Stimulated activated effector memory CD8-positive, alpha-beta T cell treated with anti-CD3 and anti-CD28 coated beads, Interleukin-12 subunit alpha, Interleukin-12 subunit beta, amount 100 ng/mL, for 72 hours (primary cell): Measurements from ENCODE around the gene CYB5B.

Experiments used
- ATAC-seq: fragments of 150-1000 bp; cut with Tn5 transposase; 2 replicates; pipeline ENCODE4 v1.10.0; 2021
- DNase-seq, 2 donors: peaks; one replicate each; pipeline ENCODE4 v3.0.0; 2021 to 2022; ENCODE audit warnings: low spot score in 2 of 2
- H3K27ac Mint-ChIP-seq: one replicate; pipeline ENCODE4 v1.8.0; 2022; ENCODE audit warnings: mild to moderate bottlenecking, mixed read lengths
- H3K36me3 Mint-ChIP-seq: one replicate; pipeline ENCODE4 v1.8.0; 2022; ENCODE audit warnings: mild to moderate bottlenecking, mixed read lengths
- H3K4me1 Mint-ChIP-seq: one replicate; pipeline ENCODE4 v1.8.0; 2022; ENCODE audit warnings: mixed read lengths
- H3K4me3 Mint-ChIP-seq: one replicate; pipeline ENCODE4 v1.8.0; 2022; ENCODE audit warnings: mild to moderate bottlenecking, mixed read lengths
- H3K9me3 Mint-ChIP-seq: one replicate; pipeline ENCODE4 v1.8.0; 2022; ENCODE audit warnings: mixed read lengths

The CYB5B gene, protein sequence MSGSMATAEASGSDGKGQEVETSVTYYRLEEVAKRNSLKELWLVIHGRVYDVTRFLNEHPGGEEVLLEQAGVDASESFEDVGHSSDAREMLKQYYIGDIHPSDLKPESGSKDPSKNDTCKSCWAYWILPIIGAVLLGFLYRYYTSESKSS

DNA sequence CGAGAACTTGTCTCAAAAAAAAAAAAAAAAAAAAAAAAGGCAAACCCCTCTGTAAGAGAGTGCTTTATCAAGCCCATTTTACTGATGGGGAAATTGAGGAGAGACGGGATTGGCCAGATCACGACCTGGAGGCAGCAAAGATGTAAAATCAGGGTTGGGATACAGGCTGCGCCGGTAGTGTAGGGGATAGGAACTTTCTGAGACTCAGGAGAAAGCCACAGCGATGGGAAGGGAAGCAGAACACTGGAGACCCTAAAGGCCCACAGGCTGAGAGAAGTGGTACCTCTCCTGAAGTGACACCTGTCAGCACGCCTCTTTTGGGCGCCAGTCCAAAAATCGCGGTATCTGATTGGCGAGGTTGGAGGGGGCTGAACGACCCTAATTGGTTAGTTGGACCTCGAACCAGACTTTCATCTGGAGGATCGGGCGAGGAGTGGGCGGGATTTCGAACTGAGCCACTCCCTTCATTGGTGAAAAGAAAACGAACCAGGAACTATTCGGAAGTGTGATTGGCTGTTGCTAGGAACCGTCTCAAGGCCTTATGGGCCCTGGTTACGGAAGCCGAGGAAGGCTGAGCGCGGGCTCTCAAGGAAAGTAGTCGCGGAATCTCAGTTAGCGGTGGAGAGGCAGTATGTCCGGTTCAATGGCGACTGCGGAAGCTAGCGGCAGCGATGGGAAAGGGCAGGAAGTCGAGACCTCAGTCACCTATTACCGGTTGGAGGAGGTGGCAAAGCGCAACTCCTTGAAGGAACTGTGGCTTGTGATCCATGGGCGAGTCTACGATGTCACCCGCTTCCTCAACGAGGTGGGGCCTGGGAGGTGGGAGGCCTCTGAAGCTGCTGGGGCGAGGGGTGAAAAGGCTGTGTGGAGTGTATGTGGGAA lies at the start of gene CYB5B:
CYB5B (plus strand) TSS at position 567 of the 882 bp plus-strand sequence; CDS start at position 632, 65 bp downstream.
- H3K9me3 Mint-ChIP-seq, result peaks cover 6% of the 10 kb centered on the region
- H3K36me3 Mint-ChIP-seq, result peaks cover 51% of the 10 kb centered on the region
- H3K4me3 Mint-ChIP-seq, result peak within 1 kb of the TSS; percentile 97
- peak; percentile 99 for ATAC-seq
- H3K27ac Mint-ChIP-seq, result peak within 1 kb of the TSS; percentile 95
- peaks cover 26% of the 10 kb centered on the region for H3K4me1 Mint-ChIP-seq
- DNase-seq, result peak; percentile 71 to 95

DNA sequence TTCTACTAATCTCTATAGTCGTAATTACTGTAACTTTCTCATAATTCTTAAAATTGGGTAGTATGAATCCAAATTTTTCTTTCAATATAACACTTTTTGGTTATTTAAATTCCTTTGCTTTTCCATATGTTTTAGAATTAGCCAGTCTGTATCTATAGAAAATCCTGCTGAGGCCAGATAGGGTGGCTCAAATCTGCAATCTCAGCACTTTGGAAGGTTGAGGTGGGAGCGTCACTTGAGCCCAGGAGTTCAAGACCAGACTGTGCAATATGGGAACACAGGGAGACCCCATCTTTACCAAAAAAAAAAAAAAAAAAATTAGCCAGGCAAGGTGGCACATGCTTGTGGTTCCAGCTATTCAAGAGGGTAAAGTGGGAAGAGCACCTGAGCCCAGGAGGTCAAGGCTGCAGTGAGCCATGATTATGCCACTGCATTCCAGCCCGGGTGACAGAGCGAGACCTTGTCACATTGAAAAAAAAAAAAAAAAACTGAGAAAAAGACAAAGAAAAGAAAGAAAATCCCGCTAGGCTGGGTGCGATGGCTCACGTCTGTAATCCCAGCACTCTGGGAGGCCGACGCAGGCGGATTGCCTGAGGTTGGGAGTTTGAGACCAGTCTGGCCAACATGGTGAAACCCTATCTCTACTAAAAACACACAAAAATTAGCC lies 47.9 kb upstream of the CYB5B start:
- Mint-ChIP-seq H3K36me3 (peaks cover 85% of the 10 kb centered on the region), H3K4me1 (peaks cover 8% of the 10 kb centered on the region), H3K27ac (no peak overlapping the region), H3K4me3 (no peak overlapping the region), H3K9me3 (no peaks in the 10 kb centered on the region)
- DNase-seq (no peak), ATAC-seq (no peak)

DNA sequence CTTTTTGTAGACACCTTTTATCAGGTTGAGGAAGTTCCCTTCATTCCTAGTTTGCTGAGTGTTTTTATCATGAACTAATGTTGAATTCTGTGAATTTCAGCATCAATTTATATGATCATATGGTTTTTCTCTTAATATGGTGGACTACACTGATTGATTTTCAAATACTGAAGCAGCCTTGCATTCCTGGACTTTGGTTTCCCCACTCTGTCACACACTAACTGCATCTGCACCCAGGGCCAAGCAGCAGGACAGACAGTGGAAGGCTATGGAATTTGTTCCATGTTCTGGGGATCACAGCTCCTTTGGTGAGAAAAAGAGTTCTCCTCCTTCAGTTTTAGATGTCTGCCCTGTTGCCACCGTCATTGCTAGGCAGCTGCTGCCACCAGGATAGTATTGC lies 46.4 kb upstream of the CYB5B start:
- no peak for ATAC-seq
- Mint-ChIP-seq H3K36me3 (peaks cover 85% of the 10 kb centered on the region), H3K4me3 (no peak overlapping the region), H3K4me1 (peaks cover 17% of the 10 kb centered on the region), H3K9me3 (no peaks in the 10 kb centered on the region), H3K27ac (peak overlapping the region; percentile 87)
- DNase-seq, result no peak

DNA sequence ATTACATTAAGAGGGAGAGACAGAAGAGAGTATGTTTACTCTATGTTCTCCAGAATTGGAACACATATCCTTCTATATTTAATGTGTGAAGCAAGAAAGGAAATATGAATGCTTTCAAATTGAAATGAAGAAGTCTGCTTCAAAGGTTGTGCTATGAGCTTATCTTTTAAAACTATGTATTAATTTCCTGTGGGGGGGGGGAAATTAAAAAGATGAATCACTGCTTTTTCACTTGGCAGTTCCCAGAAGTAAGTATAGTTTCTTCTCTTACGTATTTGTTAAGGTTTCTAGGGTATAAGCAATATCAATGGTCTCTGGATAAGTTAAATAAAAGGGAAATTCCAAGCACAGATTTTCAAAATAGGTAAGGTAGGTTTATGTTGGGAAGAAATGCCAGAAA lies 45.7 kb upstream of the CYB5B start:
- peaks cover 85% of the 10 kb centered on the region for H3K36me3 Mint-ChIP-seq
- no peak overlapping the region for H3K4me3 Mint-ChIP-seq
- ATAC-seq (no peak), DNase-seq (no peak)
- H3K27ac Mint-ChIP-seq, result peak overlapping the region; percentile 87
- peaks cover 20% of the 10 kb centered on the region for H3K4me1 Mint-ChIP-seq
- no peaks in the 10 kb centered on the region for H3K9me3 Mint-ChIP-seq

DNA sequence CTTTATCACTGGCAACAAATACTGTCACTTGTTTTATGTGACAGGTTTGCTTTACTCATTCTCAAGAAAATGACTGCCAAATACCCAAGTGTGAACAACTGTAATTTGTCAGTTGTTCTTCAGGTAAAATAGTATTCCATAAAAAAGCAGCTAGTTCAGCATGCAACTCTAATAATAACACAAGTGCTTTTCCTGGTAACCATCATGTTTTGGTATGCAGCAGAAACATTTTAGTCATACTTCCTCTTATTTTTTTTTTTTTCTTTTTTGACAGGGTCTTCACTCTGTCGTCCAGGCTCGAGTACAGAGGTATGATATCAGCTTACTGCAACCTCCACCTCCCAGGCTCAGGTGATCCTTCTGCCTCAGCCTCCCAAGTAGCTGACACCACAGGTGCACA lies 43.2 kb upstream of the CYB5B start:
- no peak for ATAC-seq
- Mint-ChIP-seq H3K36me3 (peaks cover 99% of the 10 kb centered on the region), H3K4me3 (no peak overlapping the region), H3K4me1 (peaks cover 35% of the 10 kb centered on the region), H3K27ac (peak overlapping the region; percentile 73), H3K9me3 (no peaks in the 10 kb centered on the region)
- no peak for DNase-seq

DNA sequence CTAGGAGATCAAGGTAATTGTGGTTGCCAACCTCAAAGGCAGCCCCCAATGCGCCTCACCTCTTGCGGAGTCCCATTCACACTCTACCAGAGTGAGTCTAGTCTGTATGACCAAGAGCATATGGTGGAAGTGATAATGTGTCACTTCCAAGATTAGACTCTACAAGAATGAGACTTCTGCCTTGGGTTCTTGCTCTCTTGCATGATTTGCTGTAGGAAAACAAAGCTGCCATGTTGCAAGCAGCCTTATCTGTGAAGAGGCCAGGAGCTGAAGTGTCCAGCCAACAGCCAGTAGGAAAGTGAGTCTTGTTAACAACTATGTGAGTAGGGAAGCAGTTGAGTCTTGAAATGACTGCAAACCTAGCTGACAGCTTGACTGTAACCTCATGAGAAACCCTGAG lies 42.0 kb upstream of the CYB5B start:
- peaks cover 35% of the 10 kb centered on the region for H3K4me1 Mint-ChIP-seq
- no peak for ATAC-seq
- H3K36me3 Mint-ChIP-seq, result peaks cover 88% of the 10 kb centered on the region
- H3K9me3 Mint-ChIP-seq, result no peaks in the 10 kb centered on the region
- H3K4me3 Mint-ChIP-seq, result no peak overlapping the region
- DNase-seq, result no peak
- H3K27ac Mint-ChIP-seq, result peak overlapping the region; percentile 37

DNA sequence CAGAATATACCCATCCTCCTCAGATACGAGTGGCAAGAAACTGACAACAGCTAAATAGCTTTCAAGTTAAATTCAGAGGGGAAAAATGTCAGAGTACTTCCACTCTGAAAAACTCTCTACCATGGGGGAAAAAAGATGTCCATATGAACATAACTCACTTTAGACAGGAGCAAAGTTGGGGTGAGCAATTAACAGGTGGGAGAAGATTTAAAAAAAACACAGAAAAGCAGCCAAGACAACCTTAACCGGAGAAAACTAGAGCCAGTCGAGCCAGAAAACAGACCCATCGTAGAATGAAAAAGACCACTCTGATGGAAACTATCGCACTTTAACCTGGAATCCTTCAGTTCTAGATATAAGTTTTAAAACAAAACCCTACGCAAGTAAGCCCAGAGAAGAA lies 39.4 kb upstream of the CYB5B start:
- Mint-ChIP-seq H3K4me3 (peak overlapping the region; percentile 88), H3K9me3 (no peaks in the 10 kb centered on the region), H3K27ac (peak overlapping the region; percentile 95), H3K4me1 (peaks cover 26% of the 10 kb centered on the region), H3K36me3 (peaks cover 63% of the 10 kb centered on the region)
- ATAC-seq (no peak), DNase-seq (no peak)

DNA sequence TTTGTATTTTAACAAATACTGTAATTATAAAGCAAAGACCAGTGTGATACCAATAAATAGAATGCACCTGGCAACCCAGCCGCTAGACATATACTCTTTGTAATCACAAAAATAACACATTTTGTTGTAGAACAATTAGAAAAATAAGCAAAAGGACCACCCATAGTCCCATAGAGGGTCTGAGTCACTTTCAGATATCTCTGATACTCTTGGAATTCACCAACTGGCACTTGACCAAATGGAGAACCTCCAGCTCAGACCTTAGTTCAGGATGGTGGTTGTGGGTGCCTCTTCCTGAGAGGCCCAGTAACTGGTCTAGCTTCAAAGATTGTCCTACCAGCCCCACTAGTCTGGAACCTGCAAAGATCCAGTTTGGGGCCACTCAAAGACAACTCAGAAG lies 37.8 kb upstream of the CYB5B start:
- DNase-seq (no peak), ATAC-seq (no peak)
- H3K4me3 Mint-ChIP-seq, result peak overlapping the region; percentile 88
- peaks cover 52% of the 10 kb centered on the region for H3K36me3 Mint-ChIP-seq
- no peaks in the 10 kb centered on the region for H3K9me3 Mint-ChIP-seq
- H3K27ac Mint-ChIP-seq, result no peak overlapping the region
- peaks cover 26% of the 10 kb centered on the region for H3K4me1 Mint-ChIP-seq

DNA sequence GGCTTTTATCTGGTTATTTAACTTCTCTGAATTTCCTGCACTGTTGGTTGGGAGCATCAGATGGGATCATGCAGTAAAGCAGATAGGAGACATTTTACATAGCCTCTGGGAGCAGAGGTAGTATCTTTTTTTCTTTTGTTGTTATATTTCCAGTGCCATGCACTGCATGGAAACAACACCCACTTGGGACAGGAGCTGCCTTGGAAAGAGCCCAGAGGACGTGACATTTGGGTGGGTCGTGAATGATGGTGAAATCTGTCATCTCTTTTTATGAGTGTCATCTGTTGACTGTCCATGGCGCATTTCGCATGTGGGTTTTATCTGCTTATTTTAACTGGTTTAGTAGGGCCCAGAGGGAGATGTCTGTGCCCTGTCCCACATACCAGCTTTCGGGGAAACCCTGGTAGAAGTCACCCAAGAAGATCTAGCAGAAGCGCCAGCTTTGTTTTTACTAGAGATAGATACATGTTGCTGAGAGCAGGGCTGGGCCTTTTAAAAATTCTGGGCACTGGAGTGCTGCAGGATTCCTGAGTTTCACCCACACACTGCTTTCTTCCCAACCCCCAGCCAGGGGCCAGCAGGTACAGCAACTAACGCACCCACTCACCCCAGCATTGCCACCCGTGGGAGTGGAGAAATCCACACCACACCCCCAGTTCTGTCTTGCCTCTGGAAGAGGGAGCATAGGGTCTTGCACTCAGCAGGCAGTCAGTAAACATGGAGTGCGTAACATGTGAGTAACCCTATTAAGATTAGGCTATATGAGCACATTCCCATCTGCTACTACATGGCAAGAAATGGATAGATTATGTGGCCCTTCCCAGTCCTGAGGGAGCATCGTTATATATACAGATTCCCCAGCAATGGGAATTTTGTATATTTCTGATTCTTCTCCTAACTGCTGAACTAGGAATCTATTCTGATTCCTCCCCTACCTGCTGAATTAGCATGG lies 30.2 kb upstream of the CYB5B start:
- H3K27ac Mint-ChIP-seq, result no peak overlapping the region
- peaks cover 6% of the 10 kb centered on the region for H3K36me3 Mint-ChIP-seq
- ATAC-seq (no peak), DNase-seq (no peak)
- H3K9me3 Mint-ChIP-seq, result no peaks in the 10 kb centered on the region
- no peak overlapping the region for H3K4me3 Mint-ChIP-seq
- peaks cover 5% of the 10 kb centered on the region for H3K4me1 Mint-ChIP-seq

DNA sequence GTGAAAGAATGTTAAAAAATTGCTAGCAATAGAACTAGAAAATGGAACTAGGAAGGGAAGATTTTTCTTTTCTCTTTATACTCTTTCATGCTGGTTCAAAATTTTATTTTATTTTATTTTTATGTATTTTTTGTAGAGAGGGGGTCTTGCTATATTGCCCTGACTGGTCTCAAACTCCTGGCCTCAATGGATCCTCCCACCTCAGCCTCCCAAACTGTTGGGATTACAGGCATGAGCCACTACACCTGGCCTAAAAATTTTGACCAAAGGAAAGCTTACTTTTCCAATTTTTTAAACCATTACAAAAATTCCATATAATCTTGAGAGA lies 28.6 kb upstream of the CYB5B start:
- ATAC-seq (no peak), DNase-seq (no peak)
- H3K4me3 Mint-ChIP-seq, result no peak overlapping the region
- H3K36me3 Mint-ChIP-seq, result peaks cover 3% of the 10 kb centered on the region
- peak overlapping the region; percentile 60 for H3K27ac Mint-ChIP-seq
- H3K9me3 Mint-ChIP-seq, result no peaks in the 10 kb centered on the region
- H3K4me1 Mint-ChIP-seq, result peaks cover 5% of the 10 kb centered on the region

DNA sequence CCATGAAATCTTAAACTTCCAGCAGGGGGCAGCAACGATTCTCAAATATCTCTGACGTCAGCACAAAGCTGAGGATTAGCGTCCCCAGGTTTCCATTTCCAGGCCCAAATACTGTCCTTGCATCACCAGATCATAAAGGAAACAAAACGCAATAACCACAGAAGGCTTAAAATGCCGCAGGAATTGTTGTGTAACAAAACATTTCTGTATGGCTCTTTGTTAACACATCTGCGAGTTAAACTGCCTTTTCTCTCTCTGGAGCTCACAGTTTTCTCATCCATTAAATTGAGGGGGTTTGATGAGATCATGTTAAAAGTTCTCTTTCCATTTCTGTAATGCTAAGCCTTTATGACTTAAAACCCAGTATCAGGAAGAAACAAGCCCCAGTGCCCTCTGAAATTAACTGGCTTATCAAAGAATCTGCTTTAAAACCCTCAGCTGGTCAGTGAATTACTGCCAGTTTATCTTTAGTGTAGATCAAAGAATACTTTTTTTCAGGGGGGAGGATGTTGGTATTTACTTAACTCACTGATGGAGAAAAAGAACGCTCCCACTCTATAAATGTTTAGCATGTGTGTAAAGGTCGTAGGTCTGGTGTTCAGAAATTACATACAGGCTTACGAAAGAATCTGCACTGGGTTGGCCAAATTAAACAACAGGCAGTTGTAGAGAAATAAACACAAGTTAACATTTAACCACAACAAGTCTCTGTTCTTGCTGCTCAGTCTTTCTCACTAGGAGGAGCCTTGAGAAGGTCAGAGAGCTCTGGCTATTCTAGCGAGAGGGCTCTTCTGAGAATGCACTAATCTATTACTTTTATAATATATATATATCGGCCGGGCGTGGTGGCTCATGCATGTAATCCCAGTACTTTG lies 28.0 kb upstream of the CYB5B start:
- Mint-ChIP-seq H3K4me3 (no peak overlapping the region), H3K36me3 (no peaks in the 10 kb centered on the region), H3K4me1 (peaks cover 5% of the 10 kb centered on the region), H3K9me3 (no peaks in the 10 kb centered on the region), H3K27ac (peak overlapping the region; percentile 60)
- DNase-seq (peak; percentile 61 to 83), ATAC-seq (peak; percentile 63)

DNA sequence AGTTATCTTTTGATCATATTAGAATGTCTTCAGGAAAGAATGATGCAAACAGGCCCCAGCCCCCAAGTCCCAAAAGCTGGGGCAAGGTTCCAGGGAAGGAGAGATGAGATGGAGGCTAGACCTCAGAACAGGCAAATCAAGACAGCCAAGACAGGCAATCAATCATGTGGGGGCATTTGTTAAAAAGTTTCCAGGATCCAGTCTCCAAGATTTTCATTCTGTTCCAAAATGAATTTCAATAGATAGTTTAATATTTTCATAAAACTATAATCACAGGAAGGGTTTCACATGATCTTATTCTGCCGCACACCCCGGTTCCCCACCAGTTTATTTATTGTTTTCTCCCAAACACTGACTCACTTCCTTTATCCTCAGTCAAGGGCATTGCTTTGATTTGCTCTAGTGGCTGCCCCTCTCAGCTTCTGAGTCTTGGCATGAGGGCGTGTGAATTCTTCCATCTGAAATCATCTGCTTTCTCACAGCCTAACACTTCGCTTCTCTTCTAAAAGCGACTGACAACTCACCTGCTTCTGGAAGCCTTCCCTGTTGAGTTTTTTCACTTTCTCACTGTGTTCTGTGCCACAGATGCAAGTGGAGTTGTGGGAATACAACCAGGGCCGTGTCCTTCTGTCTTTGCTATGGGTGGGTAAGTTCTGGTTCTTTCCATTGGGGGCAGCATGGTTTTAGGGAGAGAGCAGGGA lies 26.4 kb upstream of the CYB5B start:
- no peak for ATAC-seq
- no peak overlapping the region for H3K27ac Mint-ChIP-seq
- no peaks in the 10 kb centered on the region for H3K36me3 Mint-ChIP-seq
- H3K9me3 Mint-ChIP-seq, result no peaks in the 10 kb centered on the region
- H3K4me3 Mint-ChIP-seq, result no peak overlapping the region
- H3K4me1 Mint-ChIP-seq, result peaks cover 10% of the 10 kb centered on the region
- DNase-seq, result no peak

DNA sequence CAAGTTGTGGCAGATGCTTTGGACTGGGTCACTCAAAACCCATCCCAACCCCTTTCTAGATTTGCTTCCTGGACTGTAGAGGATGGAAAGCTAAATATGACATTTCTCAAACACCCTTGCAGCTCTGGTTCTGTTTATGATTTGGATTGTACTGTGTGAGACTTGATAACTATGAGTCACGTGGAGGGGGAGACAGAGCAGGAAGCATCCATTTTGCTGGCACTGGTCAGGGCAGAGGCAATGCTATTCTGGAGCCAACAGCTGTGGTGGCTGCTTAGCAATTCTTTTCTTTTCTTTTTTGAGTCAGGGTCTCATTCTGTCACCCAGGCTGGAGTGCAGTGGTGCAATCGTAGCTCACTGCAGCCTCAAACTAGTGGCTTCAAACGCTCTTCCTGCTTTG lies 25.1 kb upstream of the CYB5B start:
- Mint-ChIP-seq H3K9me3 (no peaks in the 10 kb centered on the region), H3K36me3 (no peaks in the 10 kb centered on the region), H3K4me3 (no peak overlapping the region), H3K27ac (no peak overlapping the region), H3K4me1 (peaks cover 10% of the 10 kb centered on the region)
- no peak for DNase-seq
- ATAC-seq, result peak; percentile 73

DNA sequence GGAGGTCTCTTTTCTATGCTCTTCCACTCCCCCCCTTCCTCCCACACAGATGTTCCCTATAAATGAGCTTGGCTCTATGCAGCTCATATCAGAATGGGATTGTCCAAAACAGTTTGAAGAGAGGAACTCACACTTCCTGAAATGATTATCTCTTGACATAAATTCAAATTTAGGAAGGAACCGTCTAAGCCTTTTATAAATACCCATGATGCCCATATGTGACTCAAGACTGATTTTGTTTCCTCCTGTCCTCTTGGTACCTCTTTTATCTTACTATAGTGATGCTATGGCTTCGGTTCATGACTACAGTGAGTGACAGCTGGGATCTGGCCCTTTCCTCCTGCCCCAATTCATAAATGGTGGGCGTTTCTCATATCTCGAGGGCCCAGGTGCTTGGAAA lies 22.0 kb upstream of the CYB5B start:
- no peak overlapping the region for H3K27ac Mint-ChIP-seq
- no peaks in the 10 kb centered on the region for H3K9me3 Mint-ChIP-seq
- no peak for ATAC-seq
- no peaks in the 10 kb centered on the region for H3K36me3 Mint-ChIP-seq
- no peak for DNase-seq
- H3K4me3 Mint-ChIP-seq, result no peak overlapping the region
- H3K4me1 Mint-ChIP-seq, result peaks cover 6% of the 10 kb centered on the region
